Immature natural killer cell (primary cell): Measurements from ENCODE around the gene GLRA1. TPM values are rescaled to one million over a fixed set of nuclear protein-coding genes. Genes with fewer than 3 reads are reported as not detected.
A peak's percentile ranks its signal among the peaks of the same experiment; 100 is the strongest.

Experiments used
- DNase-seq, 3 donors: peaks; one replicate each; pipeline ENCODE4 v3.0.0; 2022; ENCODE audit warnings: mixed read lengths in 1 of 3
- H3K27ac Mint-ChIP-seq, 6 donors: one replicate each; pipeline ENCODE4 v1.8.0; 2020; ENCODE audit warnings: mixed read lengths in 6 of 6, mild to moderate bottlenecking in 5 of 6, inconsistent platforms in 4 of 6, moderate library complexity in 3 of 6
- H3K27me3 Mint-ChIP-seq, 3 donors: one replicate each; pipeline ENCODE4 v1.8.0; 2020 to 2021; ENCODE audit warnings: low read depth in 3 of 3, mild to moderate bottlenecking in 3 of 3, mixed read lengths in 3 of 3, moderate library complexity in 3 of 3, inconsistent platforms in 1 of 3
- H3K36me3 Mint-ChIP-seq, 3 donors: one replicate each; pipeline ENCODE4 v1.8.0; 2020; ENCODE audit warnings: mixed read lengths in 3 of 3, inconsistent platforms in 2 of 3, mild to moderate bottlenecking in 2 of 3
- H3K4me1 Mint-ChIP-seq, 2 donors: one replicate each; pipeline ENCODE4 v1.8.0; 2020; ENCODE audit warnings: inconsistent platforms in 2 of 2, mild to moderate bottlenecking in 2 of 2, mixed read lengths in 2 of 2, moderate library complexity in 1 of 2
- H3K4me3 Mint-ChIP-seq, 5 donors: one replicate each; pipeline ENCODE4 v1.8.0; 2020; ENCODE audit warnings: mild to moderate bottlenecking in 5 of 5, mixed read lengths in 5 of 5, inconsistent platforms in 3 of 5, moderate library complexity in 3 of 5
- H3K9me3 Mint-ChIP-seq, 6 donors: one replicate each; pipeline ENCODE4 v1.8.0; 2020; ENCODE audit warnings: mild to moderate bottlenecking in 6 of 6, mixed read lengths in 6 of 6, inconsistent platforms in 4 of 6, moderate library complexity in 3 of 6
- polyA plus RNA-seq, 3 donors: library from polyadenylated mRNA; unstranded; fragments of 300-500 nt; fragmentation: Illumina TruSeq; gene quantifications; one replicate each; pipeline ENCODE4 v1.2.3, GENCODE V29; 2021

GLRA1 gene
- polyA plus RNA-seq, 3 donors from 2014 or later: not detected

GRCh38 chr5:151890299-151890698 lies 34.4 kb downstream of the GLRA1 start:
- Mint-ChIP-seq H3K27me3 (peaks cover 0 to 2% (median 0%) of the 10 kb centered on the region in 3 donors), H3K27ac (peak overlapping the region in 1 of 6 donors; percentile 12), H3K36me3 (no peaks in the 10 kb centered on the region), H3K4me1 (no peaks in the 10 kb centered on the region), H3K9me3 (no peaks in the 10 kb centered on the region), H3K4me3 (no peak overlapping the region)
- no peak for DNase-seq

DNA sequence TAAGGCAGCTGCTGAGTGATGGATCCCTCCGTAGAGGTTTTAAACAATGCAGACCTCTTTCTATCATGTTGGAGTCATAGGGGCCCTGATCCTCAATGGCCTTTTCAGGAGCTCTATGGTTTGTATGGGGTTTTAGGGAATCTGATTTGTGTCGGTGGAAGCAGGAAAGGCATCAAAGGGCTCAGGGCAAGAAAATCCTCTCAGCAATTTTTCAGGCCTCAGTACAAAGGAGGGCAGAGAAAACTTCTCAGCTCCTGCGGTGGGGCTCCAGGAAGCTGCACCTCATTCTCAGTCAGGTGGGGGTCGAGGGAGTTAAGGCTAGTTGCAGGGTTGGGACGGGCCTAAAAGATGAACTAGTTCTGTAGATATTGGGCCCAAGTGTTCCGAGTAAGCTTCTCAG lies 35.0 kb downstream of the GLRA1 start:
- no peaks in the 10 kb centered on the region for H3K4me1 Mint-ChIP-seq
- H3K36me3 Mint-ChIP-seq: no peaks in the 10 kb centered on the region
- DNase-seq: no peak
- H3K27ac Mint-ChIP-seq: no peak overlapping the region
- H3K4me3 Mint-ChIP-seq: no peak overlapping the region
- H3K27me3 Mint-ChIP-seq: peaks cover 0 to 2% (median 0%) of the 10 kb centered on the region in 3 donors
- H3K9me3 Mint-ChIP-seq: no peaks in the 10 kb centered on the region

DNA sequence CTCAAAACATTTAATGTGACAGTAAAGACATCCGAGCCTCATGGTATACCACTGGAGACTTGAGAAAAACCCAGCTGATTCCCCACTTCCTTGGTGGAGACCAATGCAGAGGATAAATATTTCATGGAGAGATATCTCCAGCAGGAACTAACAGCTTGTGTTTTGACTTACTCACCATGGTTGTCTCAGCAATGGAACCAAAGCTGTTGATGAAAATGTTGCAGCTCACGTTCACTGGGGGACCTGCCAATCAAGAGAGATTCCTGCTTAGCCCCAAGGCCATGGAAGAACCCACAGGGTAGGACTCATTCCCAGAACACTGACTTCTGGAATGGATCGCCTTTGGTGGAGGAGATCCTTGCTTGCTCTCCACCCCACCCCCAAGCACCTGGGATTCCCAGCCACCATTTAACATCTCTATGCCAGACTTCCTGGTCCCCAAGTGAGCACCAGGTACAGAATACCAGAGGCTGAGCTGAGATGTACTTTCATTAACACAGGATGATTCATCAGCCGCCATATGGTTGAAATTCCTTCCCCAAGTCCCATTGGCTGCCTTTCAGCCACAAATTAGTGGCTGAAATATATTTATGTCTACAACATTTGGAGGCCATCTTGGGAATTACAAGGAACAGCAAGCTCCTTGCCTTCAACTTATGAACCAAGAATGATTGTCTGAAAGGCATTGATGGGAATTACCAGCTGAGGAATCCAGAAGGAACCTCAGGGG lies 37.9 kb downstream of the GLRA1 start:
- no peak for DNase-seq
- Mint-ChIP-seq H3K36me3 (no peaks in the 10 kb centered on the region), H3K4me3 (no peak overlapping the region), H3K9me3 (no peaks in the 10 kb centered on the region), H3K4me1 (no peaks in the 10 kb centered on the region), H3K27ac (no peak overlapping the region), H3K27me3 (peaks cover 0 to 1% (median 0%) of the 10 kb centered on the region in 3 donors)

DNA sequence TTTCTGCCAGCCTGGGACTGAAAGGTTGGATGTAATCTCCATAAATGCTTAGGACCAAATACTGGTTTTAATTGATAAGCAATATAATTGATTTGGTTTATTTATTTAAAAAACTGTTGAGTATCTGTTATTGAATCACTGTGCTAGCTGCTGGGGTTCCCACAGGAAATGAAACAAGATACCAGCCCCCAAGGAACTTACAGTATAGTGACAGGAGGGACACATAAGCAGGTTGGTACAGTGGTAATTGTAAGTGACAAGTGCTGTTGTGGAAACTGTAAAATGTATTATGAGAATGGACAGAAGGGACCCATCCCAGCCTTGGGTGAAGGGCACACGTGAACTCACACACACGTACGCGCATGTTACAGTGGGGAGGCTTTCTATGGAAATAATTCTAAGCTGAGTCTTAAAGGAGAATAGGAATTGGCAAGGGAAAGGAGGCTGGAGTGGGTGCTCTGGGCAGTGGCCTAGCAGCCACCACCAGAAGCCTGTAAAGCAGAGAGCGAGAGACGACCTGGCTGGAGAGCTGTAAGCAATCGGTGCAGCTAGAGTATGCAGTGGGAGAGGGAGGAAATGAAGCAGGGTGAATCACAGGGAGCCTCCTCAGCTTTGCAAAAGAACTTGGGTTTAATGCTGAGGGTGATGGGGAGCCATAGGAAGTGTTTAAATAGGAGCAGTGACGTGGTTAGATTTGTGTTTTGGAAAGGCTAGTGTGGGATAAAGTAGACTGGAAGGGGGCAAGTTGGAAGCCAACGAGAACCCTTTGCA lies 39.3 kb downstream of the GLRA1 start:
- Mint-ChIP-seq H3K36me3 (no peaks in the 10 kb centered on the region), H3K4me3 (no peak overlapping the region), H3K4me1 (no peaks in the 10 kb centered on the region), H3K27ac (no peak overlapping the region), H3K9me3 (no peaks in the 10 kb centered on the region), H3K27me3 (no peaks in the 10 kb centered on the region)
- no peak for DNase-seq

GRCh38 chr5:151881621-151882225 lies 42.9 kb downstream of the GLRA1 start:
- H3K27ac Mint-ChIP-seq: no peak overlapping the region
- H3K4me1 Mint-ChIP-seq: no peaks in the 10 kb centered on the region
- no peak for DNase-seq
- H3K27me3 Mint-ChIP-seq: peaks cover 0 to 3% (median 0%) of the 10 kb centered on the region in 3 donors
- H3K36me3 Mint-ChIP-seq: no peaks in the 10 kb centered on the region
- H3K4me3 Mint-ChIP-seq: no peak overlapping the region
- peaks cover 0 to 5% (median 1%) of the 10 kb centered on the region in 6 donors for H3K9me3 Mint-ChIP-seq

GRCh38 chr5:151880324-151880723 lies 44.3 kb downstream of the GLRA1 start:
- Mint-ChIP-seq H3K36me3 (no peaks in the 10 kb centered on the region), H3K4me1 (no peaks in the 10 kb centered on the region), H3K9me3 (peaks cover 0 to 5% (median 1%) of the 10 kb centered on the region in 6 donors), H3K27me3 (peaks cover 0 to 3% (median 0%) of the 10 kb centered on the region in 3 donors), H3K4me3 (no peak overlapping the region), H3K27ac (no peak overlapping the region)
- DNase-seq: no peak

DNA sequence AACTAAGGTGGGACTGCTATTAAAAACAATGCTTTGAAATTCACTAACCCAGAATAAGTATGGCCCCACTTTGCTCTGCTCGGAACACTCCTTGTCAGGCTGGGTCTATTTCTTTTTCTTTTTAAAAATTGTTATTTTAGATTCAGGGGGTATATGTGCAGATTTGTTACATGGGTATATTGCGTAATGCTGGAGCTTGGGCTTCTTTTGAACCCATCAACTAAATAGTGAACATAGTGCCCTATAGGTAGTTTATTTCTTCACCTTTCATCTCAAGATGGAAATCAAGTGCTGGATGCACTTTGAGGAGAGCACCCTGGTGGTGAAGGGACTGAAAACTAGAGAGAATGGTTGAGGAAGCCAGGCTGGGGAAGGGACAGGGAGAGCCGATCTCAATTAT lies 51.0 kb downstream of the GLRA1 start:
- H3K36me3 Mint-ChIP-seq: no peaks in the 10 kb centered on the region
- peaks cover 0 to 6% (median 3%) of the 10 kb centered on the region in 3 donors for H3K27me3 Mint-ChIP-seq
- no peak for DNase-seq
- no peak overlapping the region for H3K4me3 Mint-ChIP-seq
- no peak overlapping the region for H3K27ac Mint-ChIP-seq
- peaks cover 0 to 5% (median 1%) of the 10 kb centered on the region in 6 donors for H3K9me3 Mint-ChIP-seq
- peaks cover 2% of the 10 kb centered on the region in 2 donors for H3K4me1 Mint-ChIP-seq

DNA sequence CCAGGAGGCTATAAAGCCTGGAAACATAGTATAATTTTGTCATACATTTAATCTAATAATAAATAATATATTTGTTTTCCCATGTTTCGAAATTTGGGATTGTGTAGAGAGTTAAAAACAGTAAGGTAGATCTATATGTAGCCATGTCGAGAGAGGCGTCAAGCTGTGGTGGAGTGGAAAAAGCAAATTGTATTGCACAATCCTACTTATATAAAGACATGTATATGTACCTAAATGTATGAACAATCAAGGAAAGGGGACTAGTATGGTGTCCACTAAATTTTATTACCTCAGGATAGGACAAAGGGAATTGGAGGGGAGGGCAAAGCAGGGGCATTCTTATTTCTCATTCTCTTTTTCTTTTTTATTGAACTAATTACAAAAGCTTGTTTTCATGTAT lies 52.0 kb downstream of the GLRA1 start:
- Mint-ChIP-seq H3K27ac (no peak overlapping the region), H3K36me3 (no peaks in the 10 kb centered on the region), H3K9me3 (peaks cover 0 to 3% (median under 1%) of the 10 kb centered on the region in 6 donors), H3K27me3 (peaks cover 0 to 6% (median 0%) of the 10 kb centered on the region in 3 donors), H3K4me3 (no peak overlapping the region), H3K4me1 (peaks cover 8% of the 10 kb centered on the region in 2 donors)
- DNase-seq: no peak

- H3K4me3 Mint-ChIP-seq: no peak overlapping the region
- no peaks in the 10 kb centered on the region for H3K36me3 Mint-ChIP-seq
- H3K27ac Mint-ChIP-seq: peak overlapping the region in 1 of 6 donors; percentile 51
- H3K9me3 Mint-ChIP-seq: no peaks in the 10 kb centered on the region
- H3K4me1 Mint-ChIP-seq: peaks cover 8% of the 10 kb centered on the region in 2 donors
- no peak for DNase-seq
- H3K27me3 Mint-ChIP-seq: peaks cover 0 to 7% (median 0%) of the 10 kb centered on the region in 3 donors
These were observed 53.8 kb downstream of the GLRA1 start for GRCh38 chr5:151870820-151871219.

- Mint-ChIP-seq H3K27ac (peak overlapping the region in 1 of 6 donors; percentile 51), H3K9me3 (no peaks in the 10 kb centered on the region), H3K4me1 (peaks cover 8% of the 10 kb centered on the region in 2 donors), H3K4me3 (no peak overlapping the region), H3K27me3 (peaks cover 0 to 7% (median 0%) of the 10 kb centered on the region in 3 donors), H3K36me3 (no peaks in the 10 kb centered on the region)
- no peak for DNase-seq
These were observed 54.4 kb downstream of the GLRA1 start for GRCh38 chr5:151870271-151870670.

GRCh38 chr5:151869843-151870242 lies 54.8 kb downstream of the GLRA1 start:
- Mint-ChIP-seq H3K36me3 (no peaks in the 10 kb centered on the region), H3K27me3 (peaks cover 0 to 7% (median 0%) of the 10 kb centered on the region in 3 donors), H3K4me1 (peaks cover 8% of the 10 kb centered on the region in 2 donors), H3K4me3 (no peak overlapping the region), H3K27ac (peak overlapping the region in 2 of 6 donors; percentile 9 to 32), H3K9me3 (no peaks in the 10 kb centered on the region)
- DNase-seq: no peak

- Mint-ChIP-seq H3K4me1 (peaks cover 8% of the 10 kb centered on the region in 2 donors), H3K9me3 (no peaks in the 10 kb centered on the region), H3K36me3 (no peaks in the 10 kb centered on the region), H3K27ac (peak overlapping the region in 4 of 6 donors; percentile 31 to 77 (median 58)), H3K4me3 (peak overlapping the region in 1 of 5 donors; percentile 4), H3K27me3 (peaks cover 0 to 4% (median 0%) of the 10 kb centered on the region in 3 donors)
- peak; percentile 22 to 75 (median 30) for DNase-seq
These were observed 56.2 kb downstream of the GLRA1 start for GRCh38 chr5:151868451-151868850.

GRCh38 chr5:151864061-151864748 lies 60.4 kb downstream of the GLRA1 start:
- peaks cover 8% of the 10 kb centered on the region in 2 donors for H3K4me1 Mint-ChIP-seq
- DNase-seq: no peak
- H3K9me3 Mint-ChIP-seq: peaks cover 0 to 3% (median 0%) of the 10 kb centered on the region in 6 donors
- H3K27ac Mint-ChIP-seq: no peak overlapping the region
- H3K36me3 Mint-ChIP-seq: peaks cover 0 to 5% (median 0%) of the 10 kb centered on the region in 3 donors
- H3K4me3 Mint-ChIP-seq: no peak overlapping the region
- peaks cover 0 to 5% (median 0%) of the 10 kb centered on the region in 3 donors for H3K27me3 Mint-ChIP-seq
